ENCODE results near the gene HPN.

HPN gene

GRCh38 chr19:35104361-35104760, 62.8 kb downstream of the HPN start:
- no peak for DNase-seq (ENCODE audit: low read depth)
- no peak overlapping the region for H3K4me3 ChIP-seq (ENCODE audit: low read length)
- TF ChIP-seq, protein P1, sequence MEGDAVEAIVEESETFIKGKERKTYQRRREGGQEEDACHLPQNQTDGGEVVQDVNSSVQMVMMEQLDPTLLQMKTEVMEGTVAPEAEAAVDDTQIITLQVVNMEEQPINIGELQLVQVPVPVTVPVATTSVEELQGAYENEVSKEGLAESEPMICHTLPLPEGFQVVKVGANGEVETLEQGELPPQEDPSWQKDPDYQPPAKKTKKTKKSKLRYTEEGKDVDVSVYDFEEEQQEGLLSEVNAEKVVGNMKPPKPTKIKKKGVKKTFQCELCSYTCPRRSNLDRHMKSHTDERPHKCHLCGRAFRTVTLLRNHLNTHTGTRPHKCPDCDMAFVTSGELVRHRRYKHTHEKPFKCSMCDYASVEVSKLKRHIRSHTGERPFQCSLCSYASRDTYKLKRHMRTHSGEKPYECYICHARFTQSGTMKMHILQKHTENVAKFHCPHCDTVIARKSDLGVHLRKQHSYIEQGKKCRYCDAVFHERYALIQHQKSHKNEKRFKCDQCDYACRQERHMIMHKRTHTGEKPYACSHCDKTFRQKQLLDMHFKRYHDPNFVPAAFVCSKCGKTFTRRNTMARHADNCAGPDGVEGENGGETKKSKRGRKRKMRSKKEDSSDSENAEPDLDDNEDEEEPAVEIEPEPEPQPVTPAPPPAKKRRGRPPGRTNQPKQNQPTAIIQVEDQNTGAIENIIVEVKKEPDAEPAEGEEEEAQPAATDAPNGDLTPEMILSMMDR (IDR thresholded peaks at IDR 0.05; ENCODE audit: insufficient read depth, low read depth, low read length, missing control alignments), result no peak

GRCh38 chr19:35105047-35105410, 63.5 kb downstream of the HPN start:
- TF ChIP-seq, protein P1 (IDR thresholded peaks at IDR 0.05; ENCODE audit: insufficient read depth, low read depth, low read length, missing control alignments), result no peak
- DNase-seq (ENCODE audit: low read depth), result no peak
- H3K4me3 ChIP-seq (ENCODE audit: low read length), result no peak overlapping the region

DNA sequence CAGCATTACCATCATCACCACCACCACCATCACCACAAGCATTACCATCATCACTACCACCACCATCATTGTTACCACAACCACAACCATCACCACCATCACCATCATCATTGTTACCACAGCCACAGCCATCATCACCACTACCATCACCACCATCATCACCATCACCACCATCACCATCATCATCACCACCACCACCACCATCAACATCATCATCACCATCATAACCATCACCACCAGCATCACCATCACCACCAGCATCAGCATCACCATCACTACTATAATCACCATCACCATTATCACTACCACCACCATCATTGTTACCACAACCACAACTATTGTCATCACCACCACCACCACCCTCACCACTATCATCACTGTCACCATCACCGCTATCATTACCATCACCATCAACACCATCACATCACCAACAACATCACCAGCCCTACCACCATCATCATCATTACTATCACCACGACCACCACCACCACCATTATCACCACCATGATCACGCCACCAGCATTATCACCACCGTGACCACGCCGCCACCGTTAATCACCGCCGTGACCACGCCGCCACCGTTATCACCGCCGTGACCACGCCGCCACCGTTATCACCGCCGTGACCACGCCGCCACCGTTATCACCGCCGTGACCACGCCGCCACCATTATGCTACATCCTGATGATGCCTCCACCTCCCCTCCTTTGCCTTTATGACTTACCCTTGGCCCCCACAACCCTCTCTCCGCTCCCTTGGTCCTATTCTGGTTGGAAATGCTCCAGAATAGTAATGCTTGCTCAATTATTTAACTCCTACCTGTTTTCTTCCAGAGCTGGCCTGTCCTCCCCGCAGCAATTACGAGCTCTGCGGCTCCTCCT, 64.1 kb downstream of the HPN start:
- DNase-seq (ENCODE audit: low read depth), result no peak
- no peak overlapping the region for H3K4me3 ChIP-seq (ENCODE audit: low read length)
- TF ChIP-seq, protein P1 (IDR thresholded peaks at IDR 0.05; ENCODE audit: insufficient read depth, low read depth, low read length, missing control alignments), result no peak

DNA sequence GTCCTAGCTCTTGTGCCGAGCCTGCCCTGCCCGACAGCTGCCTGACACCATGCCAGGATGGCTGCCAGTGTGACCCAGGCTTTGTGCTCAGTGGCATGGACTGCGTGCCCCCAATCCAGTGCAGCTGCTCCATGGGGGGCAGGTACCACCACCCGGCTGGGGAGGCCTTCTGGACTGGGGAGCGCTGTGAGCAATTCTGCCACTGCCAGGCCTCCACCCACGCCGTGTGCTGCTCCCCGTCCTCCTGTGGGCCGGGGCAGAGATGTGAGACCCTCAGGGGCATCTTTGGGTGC, 64.7 kb downstream of the HPN start:
- DNase-seq (ENCODE audit: low read depth), result no peak
- no peak overlapping the region for H3K4me3 ChIP-seq (ENCODE audit: low read length)
- TF ChIP-seq, protein P1 (IDR thresholded peaks at IDR 0.05; ENCODE audit: insufficient read depth, low read depth, low read length, missing control alignments), result no peak

GRCh38 chr19:35106898-35107541, 65.5 kb downstream of the HPN start:
- DNase-seq (ENCODE audit: low read depth), result no peak
- TF ChIP-seq, protein P1 (IDR thresholded peaks at IDR 0.05; ENCODE audit: insufficient read depth, low read depth, low read length, missing control alignments), result no peak
- H3K4me3 ChIP-seq (ENCODE audit: low read length), result no peak overlapping the region

DNA sequence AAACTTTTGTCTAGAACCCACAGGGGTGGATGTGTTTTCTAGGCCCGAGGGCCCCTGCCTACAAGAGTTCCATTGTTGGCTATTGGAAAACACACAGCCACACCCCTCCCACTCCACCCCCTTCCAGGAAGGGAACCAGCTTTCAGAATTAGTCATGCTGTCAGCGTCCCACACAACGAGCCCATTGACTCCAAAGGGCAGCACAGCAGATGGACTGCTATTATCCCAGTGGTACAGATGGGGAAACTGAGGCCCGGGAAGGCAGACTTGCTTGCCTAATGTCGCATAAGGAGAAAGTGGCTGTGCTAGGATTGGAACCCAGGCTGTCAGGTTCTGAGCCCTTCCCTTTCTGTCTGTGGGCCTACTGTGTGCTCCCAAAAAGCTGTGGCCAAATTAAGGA, 66.0 kb downstream of the HPN start:
- TF ChIP-seq, protein P1 (IDR thresholded peaks at IDR 0.05; ENCODE audit: insufficient read depth, low read depth, low read length, missing control alignments), result no peak
- DNase-seq (ENCODE audit: low read depth), result peak; percentile 86

More for the DNA sequence above, 66.0 kb downstream of the HPN start:
- H3K4me3 ChIP-seq (ENCODE audit: low read length), result no peak overlapping the region

Data from epithelial cell of esophagus (primary cell).